HepG2 (cell line): Measurements from ENCODE around the gene IGF2BP1. TPM values are rescaled to one million over a fixed set of nuclear protein-coding genes. Genes with fewer than 3 reads are reported as not detected.

Source experiments
- ATF6 ChIP-seq: sonication (generic); formaldehyde crosslinking; conservative IDR thresholded peaks from 2 replicates; pipeline ENCODE4 v1.4.0; 2020; ENCODE audit warnings: missing genetic modification reagents
- BHLHE40 ChIP-seq: IDR thresholded peaks from 2 replicates; pipeline ENCODE4 v1.6.1; 2011; ENCODE audit warnings: low read length, improper control_type of control experiment
- FLYWCH1 ChIP-seq: sonication (generic); formaldehyde crosslinking; IDR thresholded peaks from 2 replicates; pipeline ENCODE4 v1.8.1; 2023; ENCODE audit warnings: mild to moderate bottlenecking, missing genetic modification reagents
- GMEB2 ChIP-seq: IDR thresholded peaks from 2 replicates; pipeline ENCODE4 v1.6.1; 2016; ENCODE audit warnings: missing biosample characterization, missing genetic modification reagents, low read depth
- ISX ChIP-seq: sonication (generic); formaldehyde crosslinking; conservative IDR thresholded peaks from 2 replicates; pipeline ENCODE4 v1.5.0; 2020; ENCODE audit warnings: missing genetic modification reagents
- KMT2B ChIP-seq: IDR thresholded peaks from 2 replicates; pipeline ENCODE4 v1.6.1; 2016; ENCODE audit warnings: missing genetic modification reagents, missing compliant biosample characterization
- NBN ChIP-seq: fragments of 450-650 bp; conservative IDR thresholded peaks from 2 replicates; pipeline ENCODE4 v1.6.1; 2017
- NR2F6 ChIP-seq, 2 experiments: IDR thresholded peaks; 2 replicates each; pipeline ENCODE4 v1.6.1; 2016; ENCODE audit warnings: antibody characterized with exemption in 1 of 2, mild to moderate bottlenecking in 1 of 2
- SMAD9 ChIP-seq: sonication (generic); formaldehyde crosslinking; IDR thresholded peaks from 2 replicates; pipeline ENCODE4 v1.5.1; 2020; ENCODE audit warnings: mild to moderate bottlenecking, missing genetic modification reagents
- STAG1 ChIP-seq: sonication (generic); formaldehyde crosslinking; IDR thresholded peaks from 2 replicates; pipeline ENCODE4 v1.4.0; 2020; ENCODE audit warnings: missing genetic modification reagents
- TCF7 ChIP-seq: sonication (generic); IDR thresholded peaks from 2 replicates; pipeline ENCODE4 v1.6.1; 2016; ENCODE audit warnings: antibody characterized with exemption, low read depth
- ZFP90 ChIP-seq: sonication (generic); formaldehyde crosslinking; IDR thresholded peaks from 2 replicates; pipeline ENCODE4 v1.8.0; 2022; ENCODE audit warnings: missing genetic modification reagents, mild to moderate bottlenecking, inconsistent platforms, borderline replicate concordance
- ZKSCAN8 ChIP-seq: IDR thresholded peaks from 2 replicates; pipeline ENCODE4 v1.6.1; 2016; ENCODE audit warnings: borderline replicate concordance, missing genetic modification reagents, missing compliant biosample characterization
- ZNF263 ChIP-seq: sonication (generic); formaldehyde crosslinking; IDR thresholded peaks from 2 replicates; pipeline ENCODE4 v1.4.0; 2020; ENCODE audit warnings: missing genetic modification reagents
- ZNF275 ChIP-seq: sonication (generic); formaldehyde crosslinking; IDR thresholded peaks from 2 replicates; pipeline ENCODE4 v1.8.0; 2022; ENCODE audit warnings: missing genetic modification reagents, mild to moderate bottlenecking, inconsistent platforms, borderline replicate concordance
- ZNF709 ChIP-seq: sonication (generic); formaldehyde crosslinking; IDR thresholded peaks from 2 replicates; pipeline ENCODE4 v1.5.0; 2020; ENCODE audit warnings: mild to moderate bottlenecking, missing genetic modification reagents
- ZNF770 ChIP-seq: sonication (generic); formaldehyde crosslinking; IDR thresholded peaks from 2 replicates; pipeline ENCODE4 v1.5.0; 2020; ENCODE audit warnings: mild to moderate bottlenecking, missing genetic modification reagents
- ZNF776 ChIP-seq: sonication (generic); formaldehyde crosslinking; IDR thresholded peaks from 2 replicates; pipeline ENCODE4 v1.4.0; 2020; ENCODE audit warnings: mild to moderate bottlenecking, missing genetic modification reagents
- polyA plus RNA-seq, 8 experiments: library from polyadenylated mRNA; depleted of rRNA in 3 of 8; stranded (reverse) in 7 of 8; unstranded in 1 of 8; fragments of >200 nt; fragmentation: Illumina TruSeq in 4 of 8; extraction: Trizol in 4 of 8; gene quantifications; 2 replicates each; pipeline versions ENCODE4 v1.2.1 to v1.2.3, GENCODE V29; 2011 to 2016; ENCODE audit warnings: low read depth in 4 of 8, missing spikeins in 1 of 8, mixed read lengths in 1 of 8; ENCODE audit not compliant: insufficient read depth in 1 of 8
- total RNA-seq, 5 experiments: library from RNA; depleted of rRNA; stranded (reverse); fragments of >200 nt; fragmentation: Illumina TruSeq; extraction: Trizol; gene quantifications; 2 replicates each; pipeline ENCODE4 v1.2.3, GENCODE V29; 2016; ENCODE audit warnings: low read depth in 1 of 5
- TF ChIP-seq, protein P1 (sequence below): sonication (generic); formaldehyde crosslinking; IDR thresholded peaks from 2 replicates; pipeline ENCODE4 v1.8.1; 2023; ENCODE audit warnings: mild to moderate bottlenecking, missing genetic modification reagents
- TF ChIP-seq, protein P2 (sequence below): sonication (generic); formaldehyde crosslinking; IDR thresholded peaks from 2 replicates; pipeline ENCODE4 v1.4.0; 2020; ENCODE audit warnings: missing genetic modification reagents, borderline replicate concordance

IGF2BP1 gene
- total and polyA plus RNA-seq, 2 of the 13 experiments (the other 11 are each of a cell fraction or from before 2014, with no cell fraction given) = 29.7 to 75.1 TPM

DNA sequence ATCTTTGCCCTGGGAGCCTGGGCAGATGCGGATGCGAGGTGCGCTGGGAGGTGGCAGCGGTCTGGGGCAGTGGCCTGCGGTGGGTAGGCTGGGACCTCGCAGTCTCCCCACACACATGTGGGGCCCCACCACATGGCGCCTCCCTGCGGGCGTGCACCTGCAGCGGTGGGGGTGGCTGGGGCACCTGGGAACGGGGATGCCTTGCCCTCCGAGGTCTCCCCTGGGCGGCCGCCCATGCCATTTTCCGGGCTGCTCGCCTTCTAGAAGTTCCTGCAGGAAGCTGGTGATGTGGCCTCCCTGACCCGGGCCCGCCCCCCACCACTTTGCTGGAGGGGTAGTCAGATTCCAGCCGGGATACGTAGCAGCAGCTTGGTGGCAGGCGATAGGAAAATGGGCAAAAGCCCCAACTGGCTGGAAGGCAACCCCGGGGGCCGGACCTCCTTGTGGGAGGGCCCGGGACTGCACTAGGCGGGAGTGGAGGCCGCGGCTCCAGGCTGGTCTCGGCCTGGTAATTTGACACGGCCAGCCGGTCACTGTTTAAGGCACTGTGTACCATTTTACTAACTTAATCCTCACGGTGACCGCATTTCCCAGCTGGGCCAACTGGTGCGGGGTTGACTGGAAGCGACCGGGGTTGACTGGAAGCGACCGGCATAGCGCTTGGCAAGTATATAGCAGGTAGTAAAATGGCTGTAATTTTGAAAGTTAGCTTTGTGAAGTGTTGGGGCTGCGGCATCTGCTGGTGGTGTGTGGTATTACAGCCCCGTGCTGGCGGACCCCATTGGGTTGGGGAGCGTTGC is 38.5 kb downstream of the IGF2BP1 start (continued):
- no peak for TF ChIP-seq ZNF770 (CRISPR knock-in tag)
- TF ChIP-seq ZFP90 (CRISPR knock-in tag) = no peak
- no peak for TF ChIP-seq ZNF709 (CRISPR knock-in tag)
- TF ChIP-seq ZNF275 (CRISPR knock-in tag) = no peak
- no peak for TF ChIP-seq BHLHE40
- peak; percentile 78 for TF ChIP-seq STAG1
- TF ChIP-seq, protein P1, sequence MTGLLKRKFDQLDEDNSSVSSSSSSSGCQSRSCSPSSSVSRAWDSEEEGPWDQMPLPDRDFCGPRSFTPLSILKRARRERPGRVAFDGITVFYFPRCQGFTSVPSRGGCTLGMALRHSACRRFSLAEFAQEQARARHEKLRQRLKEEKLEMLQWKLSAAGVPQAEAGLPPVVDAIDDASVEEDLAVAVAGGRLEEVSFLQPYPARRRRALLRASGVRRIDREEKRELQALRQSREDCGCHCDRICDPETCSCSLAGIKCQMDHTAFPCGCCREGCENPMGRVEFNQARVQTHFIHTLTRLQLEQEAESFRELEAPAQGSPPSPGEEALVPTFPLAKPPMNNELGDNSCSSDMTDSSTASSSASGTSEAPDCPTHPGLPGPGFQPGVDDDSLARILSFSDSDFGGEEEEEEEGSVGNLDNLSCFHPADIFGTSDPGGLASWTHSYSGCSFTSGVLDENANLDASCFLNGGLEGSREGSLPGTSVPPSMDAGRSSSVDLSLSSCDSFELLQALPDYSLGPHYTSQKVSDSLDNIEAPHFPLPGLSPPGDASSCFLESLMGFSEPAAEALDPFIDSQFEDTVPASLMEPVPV (CRISPR knock-in tag) = no peak
- no peak for TF ChIP-seq SMAD9 (CRISPR knock-in tag)
- TF ChIP-seq ATF6 (CRISPR knock-in tag) = no peak
- TF ChIP-seq TCF7 = no peak
- TF ChIP-seq ZNF263 = no peak
- TF ChIP-seq KMT2B (CRISPR knock-in tag) = no peak
- no peak for TF ChIP-seq GMEB2 (CRISPR knock-in tag)
- TF ChIP-seq ZNF776 (CRISPR knock-in tag) = 0 out of 2 replicates have a peak, but pooled peaks have one; percentile 44
- TF ChIP-seq NR2F6 (IDR thresholded peaks at IDR 0.05) = no peak
- no peak for TF ChIP-seq NR2F6 (CRISPR knock-in tag; IDR thresholded peaks at IDR 0.05)
- no peak for TF ChIP-seq ZKSCAN8 (CRISPR knock-in tag)
- no peak for TF ChIP-seq ISX (CRISPR knock-in tag)
- no peak for TF ChIP-seq NBN
- TF ChIP-seq, protein P2, sequence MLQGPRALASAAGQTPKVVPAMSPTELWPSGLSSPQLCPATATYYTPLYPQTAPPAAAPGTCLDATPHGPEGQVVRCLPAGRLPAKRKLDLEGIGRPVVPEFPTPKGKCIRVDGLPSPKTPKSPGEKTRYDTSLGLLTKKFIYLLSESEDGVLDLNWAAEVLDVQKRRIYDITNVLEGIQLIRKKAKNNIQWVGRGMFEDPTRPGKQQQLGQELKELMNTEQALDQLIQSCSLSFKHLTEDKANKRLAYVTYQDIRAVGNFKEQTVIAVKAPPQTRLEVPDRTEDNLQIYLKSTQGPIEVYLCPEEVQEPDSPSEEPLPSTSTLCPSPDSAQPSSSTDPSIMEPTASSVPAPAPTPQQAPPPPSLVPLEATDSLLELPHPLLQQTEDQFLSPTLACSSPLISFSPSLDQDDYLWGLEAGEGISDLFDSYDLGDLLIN (CRISPR knock-in tag) = no peak
- TF ChIP-seq FLYWCH1 (CRISPR knock-in tag) = no peak
